WTC11 (cell line): ENCODE results near the gene ABLIM3. TPM values are rescaled to one million over a fixed set of nuclear protein-coding genes. Genes with fewer than 3 reads are reported as not detected.

Source experiments
- ATAC-seq: fragments of 200-7000 bp; cut with Tn5 transposase; 2 replicates; pipeline ENCODE4 v1.10.0; 2021; ENCODE audit warnings: mild to moderate bottlenecking, moderate library complexity
- CTCF ChIA-PET: fragments of 300-600 bp; sonication (Branson Sonifier 250); formaldehyde crosslinking; loops from one replicate; lab custom pipeline; 2021; ENCODE audit warnings: antibody characterized with exemption; lab: Charles Lee
- POLR2A ChIA-PET: fragments of 350-600 bp; sonication (Branson Sonifier 250); formaldehyde crosslinking; loops from one replicate; lab custom pipeline; 2021; ENCODE audit warnings: antibody characterized with exemption; lab: Charles Lee
- DNase-seq: peaks from one replicate; pipeline ENCODE4 v3.0.0; 2021; ENCODE audit warnings: low spot score
- H3K27ac Mint-ChIP-seq: 2 replicates; pipeline ENCODE4 v1.8.0; 2021; ENCODE audit warnings: mixed read lengths
- H3K27me3 Mint-ChIP-seq: 2 replicates; pipeline ENCODE4 v1.8.0; 2021; ENCODE audit warnings: low read depth, mild to moderate bottlenecking, moderate library complexity, mixed read lengths
- H3K36me3 Mint-ChIP-seq: 2 replicates; pipeline ENCODE4 v1.8.0; 2021; ENCODE audit warnings: mixed read lengths
- H3K4me1 Mint-ChIP-seq: 2 replicates; pipeline ENCODE4 v1.8.0; 2022; ENCODE audit warnings: mixed read lengths
- H3K4me3 Mint-ChIP-seq: 2 replicates; pipeline ENCODE4 v1.8.0; 2021; ENCODE audit warnings: mild to moderate bottlenecking, moderate library complexity, mixed read lengths
- H3K9me3 Mint-ChIP-seq: 2 replicates; pipeline ENCODE4 v1.8.0; 2021; ENCODE audit warnings: mixed read lengths
- ATF2 ChIP-seq: sonication (generic); formaldehyde crosslinking; IDR thresholded peaks from 2 replicates; pipeline ENCODE4 v1.8.1; 2022; ENCODE audit warnings: low read depth, missing genetic modification reagents, borderline replicate concordance
- ATF6 ChIP-seq: sonication (generic); formaldehyde crosslinking; IDR thresholded peaks from 2 replicates; pipeline ENCODE4 v1.8.1; 2023; ENCODE audit warnings: mild to moderate bottlenecking, missing genetic modification reagents
- E2F5 ChIP-seq: sonication (generic); formaldehyde crosslinking; IDR thresholded peaks from 2 replicates; pipeline ENCODE4 v1.8.1; 2022; ENCODE audit warnings: mild to moderate bottlenecking, moderate library complexity, missing genetic modification reagents
- FOXP4 ChIP-seq: sonication (generic); formaldehyde crosslinking; IDR thresholded peaks from 2 replicates; pipeline ENCODE4 v1.8.0; 2022; ENCODE audit warnings: mild to moderate bottlenecking, missing genetic modification reagents
- GRHL2 ChIP-seq: fragments of 250-450 bp; sonication (Bioruptor Pico); IDR thresholded peaks from 2 replicates; pipeline ENCODE4 v1.8.0; 2022; ENCODE audit warnings: mild to moderate bottlenecking, moderate library complexity; ENCODE audit not compliant: insufficient replicate concordance, severe bottlenecking
- HMGA2 ChIP-seq: fragments of 250-450 bp; sonication (Bioruptor Pico); IDR thresholded peaks from 2 replicates; pipeline ENCODE4 v1.4.0; 2021; ENCODE audit warnings: mild to moderate bottlenecking, moderate library complexity
- IRF2 ChIP-seq: sonication (generic); formaldehyde crosslinking; IDR thresholded peaks from 2 replicates; pipeline ENCODE4 v1.8.0; 2022; ENCODE audit warnings: low read depth, missing genetic modification reagents, borderline replicate concordance
- JAZF1 ChIP-seq: fragments of 250-450 bp; sonication (Bioruptor Pico); IDR thresholded peaks from 2 replicates; pipeline ENCODE4 v1.9.0; 2021; ENCODE audit warnings: moderate library complexity, mild to moderate bottlenecking, inconsistent platforms
- KAT7 ChIP-seq: sonication (generic); formaldehyde crosslinking; IDR thresholded peaks from 2 replicates; pipeline ENCODE4 v1.8.1; 2023; ENCODE audit warnings: missing genetic modification reagents, mild to moderate bottlenecking, borderline replicate concordance
- MLX ChIP-seq: sonication (generic); formaldehyde crosslinking; IDR thresholded peaks from 2 replicates; pipeline ENCODE4 v1.8.1; 2023; ENCODE audit warnings: mild to moderate bottlenecking, missing genetic modification reagents, moderate library complexity
- MYBL2 ChIP-seq: sonication (generic); formaldehyde crosslinking; IDR thresholded peaks from 2 replicates; pipeline ENCODE4 v1.8.1; 2023; ENCODE audit warnings: mild to moderate bottlenecking, moderate library complexity, missing genetic modification reagents
- RORB ChIP-seq: fragments of 250-450 bp; sonication (Bioruptor Pico); IDR thresholded peaks from 2 replicates; pipeline ENCODE4 v1.9.0; 2021; ENCODE audit warnings: mild to moderate bottlenecking
- TEAD1 ChIP-seq: sonication (generic); formaldehyde crosslinking; IDR thresholded peaks from 2 replicates; pipeline ENCODE4 v1.8.0; 2022; ENCODE audit warnings: mild to moderate bottlenecking, missing genetic modification reagents
- ZBTB43 ChIP-seq: sonication (generic); formaldehyde crosslinking; IDR thresholded peaks from 2 replicates; pipeline ENCODE4 v1.8.1; 2023; ENCODE audit warnings: mild to moderate bottlenecking, missing genetic modification reagents
- ZNF219 ChIP-seq: sonication (generic); formaldehyde crosslinking; IDR thresholded peaks from 2 replicates; pipeline ENCODE4 v1.8.0; 2023; ENCODE audit warnings: missing genetic modification reagents, mild to moderate bottlenecking, borderline replicate concordance
- ZNF232 ChIP-seq: sonication (generic); formaldehyde crosslinking; IDR thresholded peaks from 2 replicates; pipeline ENCODE4 v1.8.0; 2022; ENCODE audit warnings: mild to moderate bottlenecking, missing genetic modification reagents
- ZNF512 ChIP-seq: sonication (generic); formaldehyde crosslinking; IDR thresholded peaks from 2 replicates; pipeline ENCODE4 v1.8.1; 2022; ENCODE audit warnings: missing genetic modification reagents, borderline replicate concordance
- ZNF671 ChIP-seq: fragments of 250-450 bp; sonication (Bioruptor Pico); IDR thresholded peaks from 2 replicates; pipeline ENCODE4 v1.8.0; 2021; ENCODE audit warnings: mild to moderate bottlenecking
- total RNA-seq: library from RNA; stranded (reverse); gene quantifications from 3 replicates; pipeline ENCODE4 v1.2.3, GENCODE V29; 2021

The ABLIM3 gene
- total RNA-seq, 1 experiment from 2014 or later: 0.33 TPM

- TF ChIP-seq ATF6 (CRISPR knock-in tag): no peak
Measured at GRCh38 chr5:149280802-149281201, 139.5 kb downstream of the ABLIM3 start (continued).

GRCh38 chr5:149282027-149282965 lies 141.0 kb downstream of the ABLIM3 start:
- H3K4me3 Mint-ChIP-seq: no peak overlapping the region
- peaks cover 4% of the 10 kb centered on the region; the same call in 1 of the 2 replicates for H3K27me3 Mint-ChIP-seq
- H3K27ac Mint-ChIP-seq: no peak overlapping the region
- no peaks in the 10 kb centered on the region for H3K9me3 Mint-ChIP-seq
- no peaks in the 10 kb centered on the region for H3K36me3 Mint-ChIP-seq
- DNase-seq (no peak), ATAC-seq (no peak)
- CTCF ChIA-PET: no interaction called here
- no peak for TF ChIP-seq TEAD1 (CRISPR knock-in tag)
- TF ChIP-seq FOXP4 (CRISPR knock-in tag): no peak
- TF ChIP-seq IRF2 (CRISPR knock-in tag): no peak
- no peak for TF ChIP-seq ZNF512 (CRISPR knock-in tag)
- no peak for TF ChIP-seq RORB (CRISPR knock-in tag)
- no peak for TF ChIP-seq ZBTB43 (CRISPR knock-in tag)
- no peak for TF ChIP-seq MYBL2 (CRISPR knock-in tag)
- no peak for TF ChIP-seq HMGA2
- no peak for TF ChIP-seq KAT7 (CRISPR knock-in tag)
- no peak for TF ChIP-seq JAZF1 (CRISPR knock-in tag)
- TF ChIP-seq ZNF219 (CRISPR knock-in tag): no peak
- no peak for TF ChIP-seq ATF2
- TF ChIP-seq E2F5: no peak
- no peak for TF ChIP-seq ZNF671 (CRISPR knock-in tag)
- no peak for TF ChIP-seq MLX
- no peak for TF ChIP-seq ZNF232 (CRISPR knock-in tag)
- no peak for TF ChIP-seq GRHL2 (CRISPR knock-in tag)
- peaks cover 4% of the 10 kb centered on the region for H3K4me1 Mint-ChIP-seq
- POLR2A ChIA-PET: no interaction called here
